ENCODE data around the gene RABGGTA.

The RABGGTA gene

GRCh38 chr14:24250354-24250753 lies 21.0 kb downstream of the RABGGTA start:
- TF ChIP-seq EZH2phosphoT487 (IDR thresholded peaks at IDR 0.05; ENCODE audit: borderline replicate concordance, low read length), result no peak
- TF ChIP-seq, protein P1, sequence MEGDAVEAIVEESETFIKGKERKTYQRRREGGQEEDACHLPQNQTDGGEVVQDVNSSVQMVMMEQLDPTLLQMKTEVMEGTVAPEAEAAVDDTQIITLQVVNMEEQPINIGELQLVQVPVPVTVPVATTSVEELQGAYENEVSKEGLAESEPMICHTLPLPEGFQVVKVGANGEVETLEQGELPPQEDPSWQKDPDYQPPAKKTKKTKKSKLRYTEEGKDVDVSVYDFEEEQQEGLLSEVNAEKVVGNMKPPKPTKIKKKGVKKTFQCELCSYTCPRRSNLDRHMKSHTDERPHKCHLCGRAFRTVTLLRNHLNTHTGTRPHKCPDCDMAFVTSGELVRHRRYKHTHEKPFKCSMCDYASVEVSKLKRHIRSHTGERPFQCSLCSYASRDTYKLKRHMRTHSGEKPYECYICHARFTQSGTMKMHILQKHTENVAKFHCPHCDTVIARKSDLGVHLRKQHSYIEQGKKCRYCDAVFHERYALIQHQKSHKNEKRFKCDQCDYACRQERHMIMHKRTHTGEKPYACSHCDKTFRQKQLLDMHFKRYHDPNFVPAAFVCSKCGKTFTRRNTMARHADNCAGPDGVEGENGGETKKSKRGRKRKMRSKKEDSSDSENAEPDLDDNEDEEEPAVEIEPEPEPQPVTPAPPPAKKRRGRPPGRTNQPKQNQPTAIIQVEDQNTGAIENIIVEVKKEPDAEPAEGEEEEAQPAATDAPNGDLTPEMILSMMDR (IDR thresholded peaks at IDR 0.05; ENCODE audit: low read depth, low read length, poor library complexity, severe bottlenecking), result no peak

GRCh38 chr14:24249230-24250021 lies 22.0 kb downstream of the RABGGTA start:
- Histone ChIP-seq H3K9me2 (replicated peaks; ENCODE audit: control insufficient read depth, low read length) (no peaks in the 10 kb centered on the region), H3K4me1 (ENCODE audit: control insufficient read depth, low read length) (no peaks in the 10 kb centered on the region), H3K27ac (ENCODE audit: low read depth, low read length) (no peak overlapping the region), H3K4me3 (ENCODE audit: low read length) (no peak overlapping the region), H3K4me2 (ENCODE audit: low read length) (no peak overlapping the region), H3K36me3 (ENCODE audit: control insufficient read depth, low read length) (no peaks in the 10 kb centered on the region), H4K20me1 (ENCODE audit: control insufficient read depth, insufficient read depth, low read depth, low read length) (no peaks in the 10 kb centered on the region), H3K9me3 (ENCODE audit: control insufficient read depth, insufficient read depth, low read length) (no peaks in the 10 kb centered on the region), H3K27me3 (ENCODE audit: control insufficient read depth, low read length) (no peaks in the 10 kb centered on the region), H3K79me2 (ENCODE audit: control insufficient read depth, low read length) (no peaks in the 10 kb centered on the region), H3F3A (ENCODE audit: control insufficient read depth, insufficient read depth) (no peaks in the 10 kb centered on the region)
- TF ChIP-seq, protein P1 (IDR thresholded peaks at IDR 0.05; ENCODE audit: low read depth, low read length, poor library complexity, severe bottlenecking), result no peak
- no peak for TF ChIP-seq EZH2phosphoT487 (IDR thresholded peaks at IDR 0.05; ENCODE audit: borderline replicate concordance, low read length)

More at GRCh38 chr14:24250354-24250753, 21.0 kb downstream of the RABGGTA start:
- no peaks in the 10 kb centered on the region for H3K27me3 ChIP-seq (ENCODE audit: control insufficient read depth, low read length)
- H3K27ac ChIP-seq (ENCODE audit: low read depth, low read length), result no peak overlapping the region
- no peaks in the 10 kb centered on the region for H4K20me1 ChIP-seq (ENCODE audit: control insufficient read depth, insufficient read depth, low read depth, low read length)
- H3K79me2 ChIP-seq (ENCODE audit: control insufficient read depth, low read length), result no peaks in the 10 kb centered on the region
- no peaks in the 10 kb centered on the region for H3F3A ChIP-seq (ENCODE audit: control insufficient read depth, insufficient read depth)
- no peaks in the 10 kb centered on the region for H3K4me1 ChIP-seq (ENCODE audit: control insufficient read depth, low read length)
- H3K4me3 ChIP-seq (ENCODE audit: low read length), result no peak overlapping the region
- H3K36me3 ChIP-seq (ENCODE audit: control insufficient read depth, low read length), result no peaks in the 10 kb centered on the region
- H3K4me2 ChIP-seq (ENCODE audit: low read length), result no peak overlapping the region
- H3K9me3 ChIP-seq (ENCODE audit: control insufficient read depth, insufficient read depth, low read length), result no peaks in the 10 kb centered on the region
- H3K9me2 ChIP-seq (replicated peaks; ENCODE audit: control insufficient read depth, low read length), result no peaks in the 10 kb centered on the region

- H3K4me3 ChIP-seq (ENCODE audit: low read length), result no peak overlapping the region
- no peaks in the 10 kb centered on the region for H3K9me2 ChIP-seq (replicated peaks; ENCODE audit: control insufficient read depth, low read length)
- no peaks in the 10 kb centered on the region for H4K20me1 ChIP-seq (ENCODE audit: control insufficient read depth, insufficient read depth, low read depth, low read length)
- H3K79me2 ChIP-seq (ENCODE audit: control insufficient read depth, low read length), result no peaks in the 10 kb centered on the region
- H3F3A ChIP-seq (ENCODE audit: control insufficient read depth, insufficient read depth), result peaks cover 3% of the 10 kb centered on the region
- no peaks in the 10 kb centered on the region for H3K9me3 ChIP-seq (ENCODE audit: control insufficient read depth, insufficient read depth, low read length)
- TF ChIP-seq EZH2phosphoT487 (IDR thresholded peaks at IDR 0.05; ENCODE audit: borderline replicate concordance, low read length), result no peak
- TF ChIP-seq, protein P1 (IDR thresholded peaks at IDR 0.05; ENCODE audit: low read depth, low read length, poor library complexity, severe bottlenecking), result no peak
- no peaks in the 10 kb centered on the region for H3K36me3 ChIP-seq (ENCODE audit: control insufficient read depth, low read length)
- peaks cover 10% of the 10 kb centered on the region for H3K4me1 ChIP-seq (ENCODE audit: control insufficient read depth, low read length)
- H3K4me2 ChIP-seq (ENCODE audit: low read length), result no peak overlapping the region
- H3K27me3 ChIP-seq (ENCODE audit: control insufficient read depth, low read length), result no peaks in the 10 kb centered on the region
- no peak overlapping the region for H3K27ac ChIP-seq (ENCODE audit: low read depth, low read length)
These were observed 24.0 kb downstream of the RABGGTA start for GRCh38 chr14:24247422-24247821.
